SKM-1 (cell line): ENCODE results near the gene EPN1.
"Not testable (repeated sequence)": the region's sequence is repeated elsewhere in the genome, so short reads cannot be mapped to it uniquely, and the experiment has no call there.

Experiments
- DNase-seq: peaks from one replicate; lab custom pipeline; 2025; ENCODE audit not compliant: unreplicated experiment; lab: John Stamatoyannopoulos, UW

The EPN1 gene

GRCh38 chr19:55716531-55716930, 41.5 kb downstream of the EPN1 start:
- no peak for DNase-seq

- DNase-seq = no peak
Observed at GRCh38 chr19:55717251-55717650, 42.2 kb downstream of the EPN1 start.

- DNase-seq = not testable (repeated sequence)
Observed at GRCh38 chr19:55717879-55718711, 43.1 kb downstream of the EPN1 start.

GRCh38 chr19:55720214-55720746, 45.3 kb downstream of the EPN1 start:
- DNase-seq = no peak

- DNase-seq = no peak
Observed at GRCh38 chr19:55720801-55721200, 45.8 kb downstream of the EPN1 start.

GRCh38 chr19:55723491-55723890, 48.5 kb downstream of the EPN1 start:
- DNase-seq = no peak

GRCh38 chr19:55730378-55730777, 55.4 kb downstream of the EPN1 start:
- DNase-seq = not testable (repeated sequence)

GRCh38 chr19:55738302-55738701, 63.3 kb downstream of the EPN1 start, which contains the start of gene NLRP9:
NLRP9 (minus strand) TSS chr19:55738402; CDS start chr19:55738374, 28 bp downstream.
- no peak for DNase-seq

- DNase-seq = no peak
Observed at GRCh38 chr19:55750715-55751114, 75.7 kb downstream of the EPN1 start.

- no peak for DNase-seq
Observed at GRCh38 chr19:55753401-55753800, 78.4 kb downstream of the EPN1 start.

- not testable (repeated sequence) for DNase-seq
Observed at GRCh38 chr19:55756808-55757207, 81.8 kb downstream of the EPN1 start.

- DNase-seq = not testable (repeated sequence)
Observed at GRCh38 chr19:55758797-55759196, 83.8 kb downstream of the EPN1 start, which contains the start of gene RFPL4A. RFPL4A (plus strand) TSS chr19:55759097; CDS start chr19:55761801, 2,704 bp downstream.
